AG09319 (cell line): ENCODE data around the gene EFNA1.
"Not testable (repeated sequence)": the region's sequence is repeated elsewhere in the genome, so short reads cannot be mapped to it uniquely, and the experiment has no call there.

Source experiments
- DNase-seq: peaks from one replicate; pipeline ENCODE4 v3.0.0-alpha.2; 2010; ENCODE audit warnings: low read depth; ENCODE audit errors: extremely low read depth
- CTCF ChIP-seq: IDR thresholded peaks from 2 replicates; pipeline ENCODE4 v1.5.1; 2011; ENCODE audit warnings: low read depth, mild to moderate bottlenecking, inconsistent platforms, low read length, moderate library complexity

The EFNA1 gene

GRCh38 chr1:155166471-155167165, 38.9 kb downstream of the EFNA1 start:
- no peak for TF ChIP-seq CTCF
- DNase-seq, result no peak

- no peak for DNase-seq
- TF ChIP-seq CTCF, result peak; percentile 87
Measured at GRCh38 chr1:155167166-155168104, 39.8 kb downstream of the EFNA1 start.

- not testable (repeated sequence) for DNase-seq
Measured at GRCh38 chr1:155168105-155168445, 40.4 kb downstream of the EFNA1 start.

GRCh38 chr1:155168456-155169210, 41.0 kb downstream of the EFNA1 start:
- TF ChIP-seq CTCF, result no peak
- no peak for DNase-seq

- no peak for DNase-seq
- no peak for TF ChIP-seq CTCF
Measured at GRCh38 chr1:155169541-155169940, 41.9 kb downstream of the EFNA1 start.

GRCh38 chr1:155170101-155170785, 42.6 kb downstream of the EFNA1 start:
- no peak for TF ChIP-seq CTCF

GRCh38 chr1:155170806-155171205, 43.1 kb downstream of the EFNA1 start:
- TF ChIP-seq CTCF, result no peak
- no peak for DNase-seq

More at GRCh38 chr1:155170101-155170785, 42.6 kb downstream of the EFNA1 start:
- DNase-seq, result no peak
